Renal cortical epithelial cell (primary cell): ENCODE measurements around the gene ZC3H11A. TPM values are rescaled to one million over a fixed set of nuclear protein-coding genes. Genes with fewer than 3 reads are reported as not detected.
"Not testable (repeated sequence)": the region's sequence is repeated elsewhere in the genome, so short reads cannot be mapped to it uniquely, and the experiment has no call there.

Experiments
- DNase-seq: peaks from one replicate; pipeline ENCODE4 v3.0.0-alpha.2; 2011; ENCODE audit warnings: low read depth
- total RNA-seq: library from RNA; depleted of rRNA; stranded (reverse); fragments of >200 nt; gene quantifications from 2 replicates; pipeline ENCODE4 v1.2.3, GENCODE V29; 2014

The ZC3H11A gene
- 71.2 and 137 TPM in 2 replicates for total RNA-seq

DNA sequence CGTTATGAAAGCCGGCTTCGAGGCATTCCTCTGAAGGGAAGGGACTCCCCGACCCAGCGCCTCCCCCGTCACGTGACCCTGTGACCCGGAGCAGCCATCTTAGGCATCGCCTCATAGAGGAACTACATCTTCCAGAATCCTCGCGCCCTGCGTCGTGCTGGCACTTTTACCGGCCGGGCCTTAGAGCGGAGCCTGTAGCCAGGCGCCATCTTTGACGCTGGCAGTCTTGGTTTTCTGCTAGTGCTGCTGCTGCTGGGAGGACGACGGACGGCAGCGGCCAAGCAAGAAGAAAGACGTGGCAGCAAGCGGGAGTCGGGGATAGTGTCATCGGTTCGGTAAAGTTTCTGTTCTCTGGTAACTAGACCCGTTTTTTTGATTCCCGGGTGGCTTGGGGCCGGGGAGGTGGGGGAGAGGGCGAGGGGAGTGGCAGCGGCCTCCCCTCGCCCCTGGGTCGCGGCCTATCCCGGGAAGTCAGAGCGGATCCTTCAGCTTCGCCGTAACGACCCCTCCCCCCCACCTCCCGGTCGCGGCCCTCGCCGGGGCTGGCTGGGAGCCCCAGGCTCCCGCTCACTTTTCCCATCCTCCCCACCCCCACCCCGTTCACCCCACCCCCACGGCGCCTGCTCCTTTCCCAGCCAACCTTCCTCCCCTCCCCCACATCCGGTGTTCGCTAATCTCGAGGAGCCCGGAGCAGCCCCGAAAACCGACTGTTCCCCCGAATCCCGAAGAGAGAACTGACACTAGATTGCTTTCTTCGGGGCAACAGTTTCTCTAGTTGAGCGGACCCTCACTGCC lies at the start of gene ZC3H11A, which contains the start of gene ZBED6:
ZC3H11A (plus strand) TSS at position 183 of the 795 bp plus-strand sequence. CDS start 21,448 bp downstream, outside the sequence.
ZBED6 (plus strand) TSS at position 183 of the 795 bp plus-strand sequence. CDS start 1,900 bp downstream, outside the sequence.
- peak; percentile 95 for DNase-seq

DNA sequence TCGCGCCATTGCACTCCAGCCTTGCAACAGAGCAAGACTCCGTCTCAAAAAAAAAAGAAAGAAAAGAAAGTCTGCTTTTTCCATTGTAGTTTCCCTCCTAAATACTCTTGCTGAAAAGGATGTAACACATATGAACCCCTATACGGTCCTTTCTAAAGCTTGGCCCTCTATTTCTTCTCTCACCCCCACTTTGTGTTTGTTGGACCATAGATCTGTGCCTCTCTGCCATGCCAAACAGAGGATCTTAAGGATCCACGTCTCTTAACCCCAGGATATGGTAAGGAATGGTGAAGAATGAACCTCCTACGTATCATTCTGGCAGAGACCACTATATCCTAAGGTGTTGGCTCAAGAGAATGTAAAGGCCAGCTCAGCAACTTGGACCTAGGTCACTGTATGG lies 49.1 kb upstream of the ZC3H11A start:
- no peak for DNase-seq

DNA sequence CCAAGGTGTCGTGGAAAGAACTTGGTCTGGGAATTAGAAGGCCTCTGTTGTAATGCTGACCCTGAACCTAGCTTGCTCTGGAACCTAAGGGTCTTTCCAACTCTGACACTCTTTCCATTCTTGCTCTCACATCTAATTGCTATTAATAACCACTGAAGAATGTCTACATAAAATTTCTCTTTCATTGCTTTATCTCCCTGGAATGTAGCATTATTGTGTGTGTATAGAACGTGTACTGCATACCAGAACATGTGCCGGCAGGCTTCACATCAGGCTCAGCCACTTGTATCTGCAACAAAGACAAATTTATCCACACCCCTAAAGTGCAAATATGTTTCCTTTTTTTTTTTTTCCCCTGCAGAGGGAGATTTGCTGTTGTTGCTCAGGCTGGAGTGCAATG lies 44.4 kb upstream of the ZC3H11A start:
- peak; percentile 1 for DNase-seq

DNA sequence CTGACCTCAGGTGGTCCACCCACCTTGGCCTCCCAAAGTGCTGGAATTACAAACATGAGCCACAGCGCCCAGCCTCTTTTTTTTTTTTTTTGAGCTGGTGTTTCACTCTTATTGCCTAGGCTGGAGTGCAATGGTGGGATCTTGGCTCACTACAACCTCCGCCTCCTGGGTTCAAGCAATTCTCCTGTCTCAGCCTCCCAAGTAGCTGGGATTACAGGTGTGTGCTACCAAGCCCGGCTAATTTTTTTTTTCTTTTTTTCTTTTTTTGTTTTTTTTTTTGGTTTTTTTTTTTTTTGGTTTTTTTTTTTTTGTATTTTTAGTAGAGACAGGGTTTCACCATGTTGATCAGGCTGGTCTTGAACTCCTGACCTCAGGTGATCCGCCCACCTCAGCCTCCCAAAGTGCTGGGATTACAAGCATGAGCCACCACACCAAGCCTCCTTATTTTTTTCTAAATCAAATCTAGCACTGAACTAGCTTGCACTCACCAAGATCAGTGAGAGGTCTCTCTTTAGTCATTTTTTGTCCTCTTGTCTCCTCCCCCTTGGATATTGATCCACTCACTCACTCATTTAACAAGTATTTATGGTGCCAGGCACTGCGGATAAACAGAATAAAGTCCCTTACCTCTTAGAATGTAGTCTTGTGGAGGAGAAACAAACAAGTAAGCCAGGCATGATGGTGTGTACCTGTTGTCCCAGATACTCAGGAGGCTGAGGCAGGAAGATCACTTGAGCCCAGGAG lies 43.6 kb upstream of the ZC3H11A start:
- DNase-seq, result not testable (repeated sequence)

DNA sequence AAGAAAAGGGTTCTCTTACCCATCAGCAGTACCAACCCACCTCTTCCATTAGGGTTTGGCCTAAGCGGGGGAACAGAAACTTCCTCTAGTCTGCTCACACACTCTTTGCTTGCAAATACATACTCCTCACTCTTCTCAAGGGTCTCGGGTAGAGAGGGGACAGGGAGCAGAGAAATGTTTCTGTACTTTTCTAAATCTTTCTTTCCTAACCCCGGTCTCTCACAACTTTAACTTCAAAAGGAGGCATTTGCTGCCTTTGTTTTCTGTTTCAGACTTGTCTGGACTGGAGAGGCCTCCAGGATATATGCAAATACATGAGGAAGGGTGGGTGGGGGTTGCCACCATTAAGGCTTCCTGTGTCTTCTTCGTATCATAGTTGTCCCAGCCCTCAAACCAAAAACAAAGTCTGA lies 41.0 kb upstream of the ZC3H11A start:
- no peak for DNase-seq

DNA sequence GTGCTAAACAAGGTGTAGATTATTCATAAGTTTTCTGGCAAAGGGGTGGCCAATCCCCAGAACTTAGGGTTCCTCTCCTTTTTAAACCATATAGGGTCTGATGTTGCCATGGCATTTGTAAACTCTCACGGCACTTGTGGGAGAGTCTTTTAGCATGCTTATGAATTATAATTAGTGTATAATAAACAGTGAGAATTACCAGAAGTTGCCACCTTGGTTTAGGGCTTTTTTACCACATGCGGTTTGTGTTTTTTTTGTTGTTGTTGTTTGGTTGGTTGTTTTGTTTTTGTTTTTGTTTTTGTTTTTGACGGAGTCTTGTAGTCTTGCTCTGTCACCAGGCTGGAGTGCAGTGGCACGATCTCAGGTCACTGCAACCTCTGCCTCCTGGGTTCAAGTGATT lies 39.4 kb upstream of the ZC3H11A start:
- DNase-seq, result no peak

DNA sequence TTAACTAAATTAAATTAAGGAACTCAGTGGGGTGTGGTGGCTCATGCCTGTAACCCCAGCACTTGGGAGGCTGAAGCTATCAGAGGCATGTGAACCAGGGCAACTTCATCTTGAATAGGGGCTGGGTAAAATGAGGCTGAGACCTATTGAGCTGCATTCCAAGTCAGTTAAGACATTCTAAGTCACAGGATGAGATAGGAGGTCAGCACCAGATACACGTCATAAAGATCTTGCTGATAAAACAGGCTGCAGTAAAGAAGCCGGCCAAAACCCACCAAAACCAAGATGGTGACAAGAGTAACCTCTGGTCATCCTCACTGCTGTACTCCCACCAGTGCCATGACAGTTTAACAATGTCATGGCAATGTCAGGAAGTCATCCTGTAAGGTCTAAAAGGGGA lies 36.7 kb upstream of the ZC3H11A start:
- DNase-seq, result not testable (repeated sequence)

DNA sequence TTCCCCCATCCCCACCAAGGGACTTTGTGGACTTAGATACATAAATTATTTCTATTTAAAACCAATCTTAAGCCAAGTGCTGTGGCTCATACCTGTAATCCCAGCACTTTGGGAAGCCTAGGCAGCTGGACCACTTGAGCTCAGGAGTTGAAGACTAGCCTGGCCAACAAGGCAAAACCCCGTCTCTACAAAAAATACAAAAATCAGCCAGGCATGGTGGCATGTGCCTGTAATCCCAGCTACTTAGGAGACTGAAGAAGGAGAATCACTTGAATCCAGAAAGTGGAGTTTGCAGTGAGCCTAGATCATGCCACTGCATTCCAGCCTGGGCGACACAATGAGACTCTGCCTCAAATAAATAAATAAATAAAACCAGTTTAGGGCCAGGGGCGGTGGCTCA lies 34.9 kb upstream of the ZC3H11A start:
- no peak for DNase-seq

DNA sequence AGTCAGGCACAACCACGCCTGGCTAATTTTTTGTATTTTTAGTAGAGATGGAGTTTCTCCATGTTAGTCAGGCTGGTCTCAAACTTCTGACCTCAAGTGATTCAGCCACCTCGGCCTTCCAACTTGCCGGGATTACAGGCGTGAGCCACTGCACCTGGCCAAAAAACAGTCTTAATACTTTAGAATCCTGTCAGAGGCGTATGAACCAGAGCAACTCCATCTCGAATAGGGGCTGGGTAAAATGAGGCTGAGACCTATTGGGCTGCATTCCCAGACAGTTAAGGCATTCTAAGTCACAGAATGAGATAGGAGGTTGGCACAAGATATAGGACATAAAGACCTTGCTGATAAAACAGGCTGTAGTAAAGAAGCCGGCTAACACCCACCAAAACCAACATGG lies 33.5 kb upstream of the ZC3H11A start:
- not testable (repeated sequence) for DNase-seq

DNA sequence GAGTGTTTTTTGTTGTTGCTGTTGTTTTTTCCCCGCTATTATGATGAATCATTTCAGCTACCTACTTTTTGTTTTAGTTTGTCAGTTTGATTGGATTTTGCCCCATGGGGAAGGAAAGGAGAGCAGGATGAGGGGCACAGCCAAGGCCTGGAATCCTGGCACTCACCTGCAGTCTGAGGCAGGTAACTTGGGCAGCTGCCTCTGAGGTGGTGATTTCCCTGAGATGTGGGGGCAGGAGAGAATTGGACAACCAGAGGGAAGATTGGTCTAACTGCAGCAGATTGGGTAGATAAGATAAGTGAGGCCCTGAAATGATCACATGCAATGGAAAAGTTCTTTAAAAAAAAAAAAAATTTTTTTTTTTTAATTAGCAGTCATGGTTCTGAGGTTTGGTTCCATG lies 31.9 kb upstream of the ZC3H11A start:
- no peak for DNase-seq

DNA sequence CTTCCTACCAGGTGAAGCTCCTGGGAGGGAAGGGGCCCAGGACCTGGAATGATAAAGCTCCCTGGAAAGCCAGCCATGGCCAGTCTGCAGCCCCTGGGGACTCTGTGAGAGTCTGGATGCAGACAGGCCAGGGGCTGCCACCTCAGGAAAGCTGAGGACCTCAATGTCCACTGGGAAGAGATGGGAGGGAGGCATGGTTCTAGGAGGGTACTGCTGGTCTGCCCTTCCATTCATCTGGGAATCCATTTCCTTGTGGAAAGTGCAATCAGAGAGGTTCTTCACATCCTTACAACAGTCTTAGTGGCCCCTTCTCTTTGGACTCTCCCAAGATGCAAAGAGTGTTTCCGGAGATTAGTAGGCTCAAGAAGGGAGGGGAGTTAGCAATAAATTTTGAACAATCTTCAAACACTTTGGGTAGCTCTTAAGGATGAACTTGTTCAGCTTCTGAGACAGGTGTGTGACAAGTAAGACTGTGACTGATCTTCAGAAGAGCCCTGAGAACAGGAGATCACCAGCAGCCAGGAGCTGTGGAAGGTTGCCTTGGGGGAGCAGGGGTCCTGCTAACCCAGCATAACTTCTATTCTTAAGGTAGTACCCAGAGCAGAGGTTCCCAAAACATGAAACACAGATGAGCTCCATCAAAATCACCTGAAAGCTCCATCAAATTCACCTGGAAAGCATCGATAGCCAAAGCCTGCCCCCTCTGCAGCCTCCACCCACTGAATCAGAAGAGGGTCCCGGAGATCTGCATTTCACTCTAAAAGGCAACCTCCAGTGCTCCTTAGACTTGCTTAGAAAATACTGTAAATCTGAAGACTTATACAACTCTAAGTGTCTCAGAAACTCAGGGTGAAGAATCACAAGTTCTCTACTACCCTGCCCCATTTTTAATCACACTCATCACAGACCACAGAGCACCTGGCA lies 31.1 kb upstream of the ZC3H11A start:
- DNase-seq, result no peak

DNA sequence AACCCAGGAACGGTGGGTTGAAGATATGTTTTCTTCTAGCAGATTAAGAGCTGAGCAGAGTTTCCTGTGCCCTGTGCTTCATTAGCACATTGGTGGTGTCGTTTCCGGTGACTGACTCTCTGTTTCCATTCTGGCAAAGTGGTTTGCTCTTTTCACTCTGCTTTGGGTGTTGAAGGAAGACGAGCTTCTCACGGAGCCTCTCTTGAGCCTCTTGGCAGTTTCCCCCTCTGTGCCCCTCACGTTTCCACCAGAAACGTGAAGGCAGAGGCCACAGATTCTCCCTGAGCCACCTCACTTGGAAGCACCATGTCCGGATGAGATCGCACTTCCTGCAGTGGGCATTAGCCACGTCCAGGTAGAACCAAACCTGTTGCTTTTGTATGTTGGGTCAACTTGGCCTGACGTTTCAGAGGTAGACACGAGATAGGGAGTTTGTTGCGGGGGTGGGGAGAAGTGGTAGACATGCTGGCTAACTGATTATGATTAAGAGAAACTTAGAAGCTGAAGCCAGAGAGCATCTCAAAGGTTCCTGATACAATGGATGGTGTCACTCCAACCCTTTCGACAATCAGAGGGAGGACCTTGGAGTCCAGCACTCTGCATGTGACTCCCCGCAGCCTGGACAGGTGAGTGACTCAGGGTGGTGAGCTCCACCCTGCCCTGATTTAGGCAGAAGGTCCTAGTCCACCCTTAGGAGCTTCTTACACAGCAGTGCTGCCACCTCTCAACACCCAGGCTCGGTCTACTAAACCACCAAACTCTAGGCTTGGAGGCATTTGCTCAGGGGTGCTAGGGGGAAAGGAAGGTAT lies 30.2 kb upstream of the ZC3H11A start, which contains the start of gene LAX1:
LAX1 (plus strand) TSS at position 155 of the 809 bp plus-strand sequence; CDS start at position 538, 383 bp downstream.
- DNase-seq, result no peak

DNA sequence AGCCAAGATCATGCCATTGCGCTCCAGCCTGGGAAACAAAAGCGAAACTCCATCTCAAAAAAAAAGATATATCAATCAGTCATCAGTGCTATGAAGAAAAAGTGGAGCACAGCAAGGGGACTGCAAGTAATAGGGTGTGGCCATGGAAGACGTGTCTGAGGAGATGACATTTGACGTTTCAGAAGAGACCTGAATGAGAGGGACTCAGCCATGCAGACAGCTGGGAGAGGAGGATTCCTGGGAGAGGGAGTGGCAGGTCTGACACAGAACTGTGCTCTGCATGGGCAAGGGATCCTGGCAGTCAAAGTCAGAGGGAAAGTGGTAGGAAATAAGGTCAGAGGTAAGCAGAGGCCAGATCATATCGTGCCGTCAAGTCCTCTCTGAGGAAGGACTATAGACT lies 27.2 kb upstream of the ZC3H11A start:
- no peak for DNase-seq

DNA sequence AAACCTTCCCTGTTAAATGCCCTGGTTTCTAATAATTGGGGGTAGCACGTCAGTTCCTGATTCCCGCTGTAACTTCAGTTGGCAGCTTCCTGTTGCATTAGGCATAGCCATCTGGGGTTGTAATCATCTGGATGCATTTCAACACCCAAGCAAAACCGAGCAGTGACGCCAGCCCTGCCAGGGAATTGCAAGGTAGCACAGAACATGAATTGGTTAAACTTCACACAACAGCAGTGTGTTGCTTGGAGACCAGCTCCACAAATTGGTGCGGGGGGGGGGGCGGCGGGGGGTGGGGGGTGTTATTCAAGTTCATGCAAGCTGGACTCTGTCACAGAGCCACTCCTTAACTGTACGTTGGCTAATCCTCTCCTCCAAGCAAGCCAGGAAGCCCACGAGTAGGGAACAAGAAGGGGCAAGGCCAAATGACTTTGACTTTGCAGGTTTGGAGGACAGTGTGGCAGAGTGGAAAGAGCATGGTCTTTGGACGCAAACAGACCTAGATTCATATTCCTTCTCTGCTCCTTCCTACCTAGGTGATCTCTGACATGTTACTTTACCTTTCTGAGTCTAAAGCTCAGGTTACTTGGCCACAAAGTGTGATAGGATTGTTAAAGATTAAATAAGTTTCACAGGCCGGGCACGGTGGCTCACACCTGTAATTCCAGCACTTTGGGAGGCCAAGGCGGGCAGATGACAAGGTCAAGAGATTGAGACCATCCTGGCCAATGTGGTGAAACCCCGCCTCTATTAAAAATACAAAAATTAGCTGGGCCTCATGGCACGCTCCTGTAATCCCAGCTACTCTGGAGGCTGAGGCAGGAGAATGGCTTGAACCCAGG lies 25.7 kb upstream of the ZC3H11A start:
- peak; percentile 98 for DNase-seq

DNA sequence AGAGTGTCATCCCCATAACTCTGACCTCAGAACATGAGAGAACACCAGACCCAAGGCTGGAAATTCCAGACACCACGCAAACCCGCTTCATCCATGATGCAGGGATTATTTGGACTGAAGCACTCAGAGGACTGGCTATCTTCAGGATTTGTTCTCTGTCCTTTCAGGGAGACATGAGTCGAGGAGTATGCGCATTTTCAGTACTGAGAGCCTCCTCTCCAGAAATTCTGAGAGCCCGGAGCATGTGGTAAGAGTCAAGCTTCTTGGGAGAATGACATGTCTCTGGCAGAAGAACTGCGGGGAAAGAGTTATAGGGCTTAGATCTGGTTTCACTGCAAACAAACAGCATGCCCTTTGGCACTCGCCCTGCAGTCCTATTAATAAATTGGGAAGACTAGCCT lies 23.5 kb upstream of the ZC3H11A start:
- DNase-seq, result no peak

DNA sequence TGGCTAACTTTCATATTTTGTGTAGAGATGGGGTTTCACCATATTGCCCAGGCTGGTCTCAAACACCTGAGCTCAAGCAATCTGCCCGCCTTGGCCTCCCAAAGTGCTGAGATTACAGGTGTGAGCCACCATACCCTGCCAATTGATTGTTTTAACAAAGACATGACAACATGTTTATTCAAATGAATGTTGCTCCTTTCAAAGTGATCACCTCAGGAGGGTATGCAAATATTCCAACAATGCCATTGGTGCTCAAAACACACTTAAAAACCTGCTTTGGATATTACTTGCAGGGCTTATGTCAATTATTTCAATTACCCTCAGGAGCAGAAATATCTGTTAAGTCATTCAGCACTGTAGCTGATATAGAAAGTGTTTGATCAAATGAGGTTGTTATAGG lies 22.6 kb upstream of the ZC3H11A start:
- DNase-seq, result no peak

DNA sequence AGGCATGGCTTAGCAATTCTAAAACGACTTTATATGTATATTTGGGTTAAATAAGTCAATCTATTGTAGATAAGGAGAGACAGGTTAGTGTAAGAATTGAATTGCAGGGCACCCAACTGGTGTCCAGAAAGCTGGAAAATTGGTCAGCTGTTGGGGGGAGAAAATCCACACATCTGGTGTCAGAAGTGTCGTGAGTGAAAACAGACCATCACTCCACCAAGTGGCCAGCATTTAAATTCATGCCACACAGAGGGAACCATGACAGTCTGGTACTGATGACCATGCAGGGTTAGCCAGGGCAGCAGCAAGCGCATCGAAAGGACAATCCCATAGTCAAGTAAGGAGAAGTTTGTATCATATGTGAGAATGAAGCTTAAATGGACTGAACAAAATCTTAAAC lies 18.8 kb upstream of the ZC3H11A start:
- no peak for DNase-seq

DNA sequence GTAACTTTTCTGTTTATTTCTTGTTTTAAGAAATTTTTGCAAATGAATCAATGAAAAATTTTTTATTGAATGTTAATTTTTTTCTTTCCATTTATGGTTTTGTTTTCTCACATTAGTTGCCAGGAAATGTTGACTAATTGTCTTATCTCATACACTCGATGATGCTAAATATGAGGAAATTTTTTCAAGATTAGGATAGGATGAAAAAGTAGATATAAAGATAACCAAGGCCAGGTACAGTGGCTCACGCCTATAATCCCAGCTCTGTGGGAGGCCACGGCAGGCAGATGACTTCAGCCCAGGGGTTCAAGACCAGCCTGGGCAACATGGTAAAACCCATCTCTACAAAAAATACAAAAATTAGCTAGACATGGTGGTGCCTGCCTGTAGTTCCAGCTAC lies 17.8 kb upstream of the ZC3H11A start:
- no peak for DNase-seq

DNA sequence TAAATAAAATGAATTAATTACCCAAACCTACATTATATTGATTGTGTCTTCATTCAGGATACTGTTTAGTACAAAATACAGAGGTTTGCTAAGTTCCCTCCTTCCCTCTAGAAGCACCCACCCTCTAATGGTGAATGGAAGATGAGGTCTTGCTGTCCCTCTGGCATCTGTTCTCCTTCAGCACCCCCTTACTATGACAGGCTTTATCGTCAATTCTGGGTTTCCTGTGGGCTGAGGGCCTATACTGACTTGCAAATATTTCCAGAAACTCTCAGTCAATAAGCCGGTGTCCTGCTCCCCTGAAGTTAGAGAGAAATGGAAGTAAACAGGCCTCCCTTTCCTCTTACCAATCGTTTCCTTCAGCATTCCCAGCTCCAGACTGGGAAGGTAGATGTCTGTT lies 17.3 kb upstream of the ZC3H11A start:
- DNase-seq, result no peak

DNA sequence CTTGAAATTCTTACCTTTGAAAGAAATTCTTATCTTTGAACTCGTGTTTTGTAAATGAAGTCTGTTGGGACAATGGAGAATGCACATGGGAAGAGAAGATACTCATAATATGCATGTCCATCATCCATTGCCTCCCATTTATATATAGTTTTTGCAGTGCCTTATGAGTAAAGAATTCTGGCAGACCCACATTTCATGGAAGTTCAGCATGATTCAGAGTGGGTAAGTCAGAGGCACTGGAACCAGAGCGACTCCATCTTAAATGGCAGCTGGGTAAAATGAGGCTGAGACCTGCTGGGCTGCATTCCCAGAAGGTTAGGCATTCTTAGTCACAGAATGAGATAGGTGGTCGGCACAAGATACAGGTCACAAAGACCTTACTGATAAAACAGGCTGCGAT lies 16.6 kb upstream of the ZC3H11A start:
- no peak for DNase-seq
